A549 (cell line): ENCODE data around the gene MAGEF1. TPM values are rescaled to one million over a fixed set of nuclear protein-coding genes. Genes with fewer than 3 reads are reported as not detected.

Experiments
- ATAC-seq, 2 experiments: fragments of 200-7000 bp in 1 of 2; fragments of >200 bp in 1 of 2; cut with Nextera tagmentation in 1 of 2; cut with Tn5 transposase in 1 of 2; 3 replicates each; pipeline versions ENCODE4 v1.8.0 to v1.9.1; 2018 to 2020; ENCODE audit warnings: mild to moderate bottlenecking in 1 of 2, moderate library complexity in 1 of 2
- CTCF ChIA-PET: fragments of 300-600 bp; sonication (Branson Sonifier 250); formaldehyde crosslinking; extraction: SDS; loops from one replicate; lab custom pipeline; 2021; ENCODE audit warnings: antibody characterized with exemption, inconsistent platforms; lab: Yijun Ruan, JAX
- POLR2A ChIA-PET: fragments of 350-600 bp; formaldehyde crosslinking; extraction: SDS; loops from one replicate; lab custom pipeline; 2021; ENCODE audit warnings: antibody characterized with exemption, inconsistent platforms; lab: Yijun Ruan, JAX
- DNase-seq, 2 experiments: peaks; one replicate each; pipeline versions ENCODE4 v3.0.0 to v3.0.0-alpha.2; 2011 to 2016; ENCODE audit warnings: low read depth in 1 of 2, low spot score in 1 of 2
- FAIRE-seq: peaks from 2 replicates; lab custom pipeline; 2011; peaks lifted over from hg19 to GRCh38; lab: Jason Lieb, UNC
- H3K27ac ChIP-seq, 2 experiments: fragments of >200 bp; sonication (Bioruptor Twin); formaldehyde crosslinking; 3 replicates each; pipeline ENCODE4 v1.5.1; 2016 to 2017
- H3K4me1 ChIP-seq: fragments of >200 bp; sonication (Bioruptor Twin); formaldehyde crosslinking; 3 replicates; pipeline ENCODE4 v1.6.1; 2016
- H3K4me2 ChIP-seq: fragments of >200 bp; sonication (Bioruptor Twin); formaldehyde crosslinking; 3 replicates; pipeline ENCODE4 v1.6.1; 2016
- H3K4me3 ChIP-seq: fragments of >200 bp; sonication (Bioruptor Twin); formaldehyde crosslinking; 3 replicates; pipeline ENCODE4 v1.5.1; 2016
- H3K9me3 ChIP-seq: fragments of >200 bp; sonication (Bioruptor Twin); formaldehyde crosslinking; 3 replicates; pipeline ENCODE4 v1.6.1; 2016
- ATOH8 ChIP-seq: fragments of 250-450 bp; sonication (Bioruptor Pico); IDR thresholded peaks from 2 replicates; pipeline ENCODE4 v1.5.0; 2020; ENCODE audit warnings: low read depth, mild to moderate bottlenecking, moderate library complexity
- BCL3 ChIP-seq: fragments of >200 bp; sonication (Bioruptor Twin); formaldehyde crosslinking; IDR thresholded peaks from 3 replicates; pipeline ENCODE4 v1.6.1; 2016
- CHD2 ChIP-seq: fragments of 150-350 bp; IDR thresholded peaks from 2 replicates; pipeline ENCODE4 v1.6.1; 2014; ENCODE audit warnings: low read length; ENCODE audit not compliant: partially characterized antibody
- CHD4 ChIP-seq: fragments of 200-600 bp; sonication (generic); IDR thresholded peaks from 2 replicates; pipeline ENCODE4 v1.6.1; 2016; ENCODE audit warnings: antibody characterized with exemption, mild to moderate bottlenecking, borderline replicate concordance
- E2F6 ChIP-seq: IDR thresholded peaks from 2 replicates; pipeline ENCODE4 v1.6.1; 2012; ENCODE audit warnings: low read depth, borderline replicate concordance
- ELK1 ChIP-seq: fragments of 150-350 bp; IDR thresholded peaks from 2 replicates; pipeline ENCODE4 v1.6.1; 2014; ENCODE audit warnings: low read depth, mild to moderate bottlenecking, low read length
- FOXS1 ChIP-seq: fragments of 250-450 bp; sonication (Bioruptor Pico); IDR thresholded peaks from 2 replicates; pipeline ENCODE4 v1.5.0; 2020; ENCODE audit warnings: mild to moderate bottlenecking, moderate library complexity
- HDAC2 ChIP-seq: fragments of 200-600 bp; sonication (generic); IDR thresholded peaks from 2 replicates; pipeline ENCODE4 v1.6.1; 2016
- HEYL ChIP-seq: fragments of 250-450 bp; sonication (Bioruptor Pico); IDR thresholded peaks from 2 replicates; pipeline ENCODE4 v1.8.0; 2021; ENCODE audit warnings: mild to moderate bottlenecking, moderate library complexity
- HOXA7 ChIP-seq: fragments of 250-450 bp; sonication (Bioruptor Pico); IDR thresholded peaks from 2 replicates; pipeline ENCODE4 v1.5.0; 2020; ENCODE audit warnings: mild to moderate bottlenecking, moderate library complexity
- JUN ChIP-seq, 2 experiments: fragments of >200 bp; sonication (Bioruptor Twin); formaldehyde crosslinking; IDR thresholded peaks; 2 replicates in 1 of 2; 3 replicates in 1 of 2; pipeline ENCODE4 v1.6.1; 2016 to 2017
- MYC ChIP-seq: IDR thresholded peaks from 2 replicates; pipeline ENCODE4 v1.6.1; 2012; ENCODE audit warnings: mild to moderate bottlenecking, inconsistent platforms, low read length, improper control_type of control experiment, borderline replicate concordance
- NR3C1 ChIP-seq: fragments of >200 bp; sonication (Bioruptor Twin); formaldehyde crosslinking; IDR thresholded peaks from 3 replicates; pipeline ENCODE4 v1.6.1; 2017
- PHF8 ChIP-seq: fragments of 200-600 bp; sonication (generic); IDR thresholded peaks from 2 replicates; pipeline ENCODE4 v1.6.1; 2016; ENCODE audit warnings: low read depth, mild to moderate bottlenecking, antibody characterized with exemption, moderate library complexity, borderline replicate concordance
- POLR2A ChIP-seq: IDR thresholded peaks from 2 replicates; pipeline ENCODE4 v1.6.1; 2012; ENCODE audit warnings: mild to moderate bottlenecking, low read length
- REST ChIP-seq: fragments of 200-600 bp; sonication (generic); IDR thresholded peaks from 2 replicates; pipeline ENCODE4 v1.6.1; 2016; ENCODE audit warnings: antibody characterized with exemption, mild to moderate bottlenecking, moderate library complexity
- TP53 ChIP-seq: fragments of 250-450 bp; sonication (Bioruptor Pico); IDR thresholded peaks from 2 replicates; pipeline ENCODE4 v1.5.0; 2021; ENCODE audit warnings: mild to moderate bottlenecking, moderate library complexity
- ZNF302 ChIP-seq: fragments of 250-450 bp; sonication (Bioruptor Pico); IDR thresholded peaks from 2 replicates; pipeline ENCODE4 v1.9.0; 2021; ENCODE audit warnings: inconsistent platforms, mild to moderate bottlenecking, moderate library complexity
- WGBS: methylation state at CpG from one replicate; pipeline ENCODE4 v1.1.6; 2017; ENCODE audit errors: missing lambda C conversion rate; 5-methylcytosine and 5-hydroxymethylcytosine counted together
- polyA minus RNA-seq: library from RNA; depleted of rRNA, polyadenylated mRNA; stranded (reverse); fragments of >200 nt; gene quantifications from 2 replicates; pipeline ENCODE4 v1.2.3, GENCODE V29; 2011; rRNA and poly(A)+ RNA removed
- polyA plus RNA-seq, 4 experiments: library from polyadenylated mRNA; depleted of rRNA in 3 of 4; stranded (reverse); fragments of >200 nt; fragmentation: RNase III in 1 of 4; extraction: RNeasy Plus Mini Kit Qiagen cat#74134 plus additional on column Dnase treatment in 1 of 4; gene quantifications; 2 replicates in 3 of 4; 3 replicates in 1 of 4; pipeline ENCODE4 v1.2.3, GENCODE V29; 2011 to 2017

MAGEF1 gene
- polyA plus RNA-seq (2011; rRNA removed) (13.9 and 19.6 TPM in 2 replicates), polyA plus RNA-seq (2017; fragmentation: RNase III; extraction: RNeasy Plus Mini Kit Qiagen cat#74134 plus additional on column Dnase treatment) (26.3 to 30.8 TPM (median 29.9 TPM) in 3 replicates), polyA minus RNA-seq (3.9 and 4.8 TPM in 2 replicates)
- 20.1 and 21.7 TPM in 2 replicates for polyA plus RNA-seq (2012; cell fraction: cytosol; rRNA removed)
- polyA plus RNA-seq (2012; cell fraction: nucleus; rRNA removed), result 9.2 and 9.6 TPM in 2 replicates

GRCh38 chr3:184711493-184712247, at the start of gene MAGEF1:
MAGEF1 (minus strand) TSS chr3:184712064; CDS start chr3:184711821, 243 bp downstream.
- POLR2A ChIA-PET, result interaction anchor here (0.6 to 2.0 kb wide), 6 partner anchors 13 to 150 kb away, joined by 3 to 9 read pairs (median 4); partner anchors contain the start of gene EPHB3
- under 1% methylated on average over 17 of the region's 67 CpGs for WGBS
- H3K4me3 ChIP-seq, result peak within 1 kb of the TSS; percentile 75
- TF ChIP-seq ZNF302 (CRISPR knock-in tag) (no peak), HOXA7 (CRISPR knock-in tag) (no peak), POLR2A (peak; percentile 70), FOXS1 (CRISPR knock-in tag) (no peak), CHD4 (no peak), REST (peak; percentile 26; the same call in 1 of the 2 replicates), CHD2 (no peak), JUN (IDR thresholded peaks at IDR 0.05) (peak; percentile 74 to 76; a peak in 3 of 5 replicates), NR3C1 (no peak), BCL3 (peak; percentile 68; the same call in 2 of the 3 replicates), MYC (peak; percentile 13; the same call in 1 of the 2 replicates), TP53 (CRISPR knock-in tag) (no peak), HEYL (CRISPR knock-in tag) (no peak), PHF8 (peak; percentile 78), ELK1 (no peak), ATOH8 (CRISPR knock-in tag) (no peak), HDAC2 (no peak), E2F6 (peak; percentile 17; the same call in 1 of the 2 replicates)
- peak within 1 kb of the TSS; percentile 77 for H3K4me2 ChIP-seq
- H3K4me1 ChIP-seq, result peaks cover 12% of the 10 kb centered on the region; the same call in 2 of the 3 replicates
- FAIRE-seq (no peak), ATAC-seq (peak; percentile 94 to 97), DNase-seq (peak; percentile 84 to 85)
- CTCF ChIA-PET, result interaction anchor here (0.9 to 4.0 kb wide), 2 partner anchors 60 to 150 kb away, joined by 3 to 11 read pairs; partner anchors contain the start of gene EPHB3
- peak within 1 kb of the TSS; percentile 90 to 97 for H3K27ac ChIP-seq
- no peaks in the 10 kb centered on the region for H3K9me3 ChIP-seq
